IPS-NIHi7 (cell line): ENCODE results near the gene ANTKMT.
"Not testable (repeated sequence)": the region's sequence is repeated elsewhere in the genome, so short reads cannot be mapped to it uniquely, and the experiment has no call there.

ENCODE experiments used
- DNase-seq: peaks from one replicate; pipeline ENCODE4 v3.0.0; 2012; ENCODE audit warnings: mixed read lengths; ENCODE audit errors: extremely low spot score

ANTKMT gene

GRCh38 chr16:741986-742629 is 21.2 kb downstream of the ANTKMT start:
- DNase-seq: no peak

DNA sequence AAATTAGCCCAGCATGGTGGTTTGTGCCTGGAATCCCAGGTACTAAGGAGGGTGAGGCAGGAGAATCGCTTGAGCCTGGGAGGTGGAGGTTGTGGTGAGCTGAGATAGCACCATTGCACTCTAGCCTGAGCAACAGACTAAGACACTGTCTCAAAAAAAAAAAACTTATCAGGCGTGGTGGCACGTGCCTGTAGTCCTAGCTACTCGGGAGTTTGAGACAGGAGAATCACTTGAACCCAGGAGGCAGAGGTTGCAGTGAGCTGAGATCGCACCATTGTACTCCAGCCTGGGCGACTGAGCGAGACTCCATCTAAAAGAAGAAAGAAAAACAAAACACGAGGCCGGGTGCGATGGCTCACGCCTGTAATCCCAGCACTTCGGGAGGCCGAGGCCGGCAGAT is 21.9 kb downstream of the ANTKMT start:
- not testable (repeated sequence) for DNase-seq

GRCh38 chr16:743794-744500 is 23.0 kb downstream of the ANTKMT start:
- DNase-seq: no peak

DNA sequence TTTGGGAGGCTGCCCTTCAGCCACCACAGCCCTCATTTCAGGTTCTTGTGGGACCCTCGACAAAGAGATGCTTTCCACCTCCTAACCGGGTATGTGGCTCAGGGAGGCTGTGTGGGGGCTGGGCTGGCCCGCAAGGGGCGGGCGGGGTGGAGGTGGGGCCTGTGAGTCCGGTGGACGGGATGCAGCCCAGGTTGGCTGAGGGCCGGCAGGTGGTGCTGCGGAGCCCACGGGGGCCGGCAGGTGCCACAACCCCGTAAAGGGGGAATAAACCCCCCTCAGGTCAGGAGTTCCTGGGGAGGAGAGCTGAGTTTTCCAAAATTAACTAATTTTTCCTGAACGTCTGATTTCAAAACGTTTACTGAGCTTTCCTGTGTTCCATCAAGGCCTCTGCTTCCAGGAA is 24.8 kb downstream of the ANTKMT start:
- peak; percentile 95 for DNase-seq

- no peak for DNase-seq
Measured at GRCh38 chr16:746637-747036, 25.7 kb downstream of the ANTKMT start.

DNA sequence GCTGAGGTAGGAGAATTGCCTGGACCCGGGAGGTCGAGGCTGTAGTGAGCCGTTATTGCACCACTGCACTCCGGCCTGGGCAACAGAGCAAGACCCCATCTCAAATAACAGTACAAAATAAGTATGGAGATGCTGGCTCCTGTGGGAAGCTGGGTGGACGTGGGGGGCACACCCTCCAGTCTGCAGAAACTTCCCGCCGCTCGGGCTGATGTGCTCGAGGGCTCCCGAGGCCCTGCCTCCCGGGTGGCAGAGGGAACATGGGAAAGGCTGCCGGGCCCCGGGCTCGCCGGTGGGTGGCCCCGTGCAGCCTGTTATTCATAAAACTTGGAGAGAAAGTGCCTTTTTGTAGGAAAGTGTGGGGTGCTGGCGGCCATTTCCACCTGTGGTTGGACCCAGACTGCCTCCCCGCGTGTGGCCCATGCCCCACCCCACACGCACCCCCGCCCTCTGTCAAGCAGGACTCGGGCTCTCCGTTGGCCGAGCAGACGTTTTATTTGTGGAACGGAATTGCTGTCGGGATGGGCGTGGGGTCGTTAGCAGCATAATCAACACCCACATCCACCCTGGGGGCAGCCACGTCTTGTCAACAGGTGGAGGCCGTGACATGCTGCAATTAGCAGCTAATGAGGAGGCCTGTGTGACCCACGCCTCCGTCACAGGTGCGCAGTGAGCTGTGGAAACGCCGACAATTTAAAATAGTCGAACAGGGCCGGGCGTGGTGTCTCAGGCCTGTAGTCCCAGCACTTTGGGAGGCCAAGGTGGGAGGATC is 27.2 kb downstream of the ANTKMT start:
- DNase-seq: no peak

DNA sequence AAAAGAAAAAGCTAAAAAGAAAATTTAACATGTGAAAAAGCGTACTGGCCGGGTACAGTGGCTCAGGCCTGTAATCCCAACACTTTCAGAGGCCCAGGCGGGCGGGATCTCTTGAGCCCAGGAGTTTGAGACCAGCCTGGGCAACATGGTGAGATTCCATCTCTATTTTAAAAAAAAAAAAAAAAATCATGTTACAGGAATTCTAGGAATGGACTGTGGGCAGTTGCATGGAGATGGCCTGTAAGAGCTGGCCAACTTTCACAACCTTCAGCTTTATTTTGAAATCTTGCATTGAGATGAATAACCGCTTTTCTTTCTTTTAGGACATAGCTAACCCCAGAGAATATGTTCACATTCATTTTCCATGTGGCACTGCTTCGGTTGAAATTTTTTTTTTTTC is 28.1 kb downstream of the ANTKMT start:
- no peak for DNase-seq

DNA sequence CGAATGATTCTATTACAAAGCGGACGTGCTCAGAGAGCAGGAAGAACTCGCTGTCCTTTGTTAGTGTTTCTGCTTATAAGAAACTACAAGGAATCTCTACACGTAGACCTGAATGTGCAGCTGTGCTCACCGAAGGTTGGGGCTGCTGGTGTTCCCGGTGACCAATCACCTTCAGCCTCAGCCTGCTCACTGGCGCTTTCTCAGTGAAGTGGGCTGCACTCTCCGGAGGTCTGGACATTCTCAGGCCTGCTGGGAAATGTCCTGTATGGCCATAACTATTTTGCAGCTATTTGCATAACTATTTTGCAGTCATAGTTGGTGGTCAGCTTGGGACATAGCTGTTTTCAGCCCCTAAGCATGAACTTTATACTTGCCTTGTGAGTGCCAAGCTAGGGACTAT is 29.5 kb downstream of the ANTKMT start:
- no peak for DNase-seq

DNA sequence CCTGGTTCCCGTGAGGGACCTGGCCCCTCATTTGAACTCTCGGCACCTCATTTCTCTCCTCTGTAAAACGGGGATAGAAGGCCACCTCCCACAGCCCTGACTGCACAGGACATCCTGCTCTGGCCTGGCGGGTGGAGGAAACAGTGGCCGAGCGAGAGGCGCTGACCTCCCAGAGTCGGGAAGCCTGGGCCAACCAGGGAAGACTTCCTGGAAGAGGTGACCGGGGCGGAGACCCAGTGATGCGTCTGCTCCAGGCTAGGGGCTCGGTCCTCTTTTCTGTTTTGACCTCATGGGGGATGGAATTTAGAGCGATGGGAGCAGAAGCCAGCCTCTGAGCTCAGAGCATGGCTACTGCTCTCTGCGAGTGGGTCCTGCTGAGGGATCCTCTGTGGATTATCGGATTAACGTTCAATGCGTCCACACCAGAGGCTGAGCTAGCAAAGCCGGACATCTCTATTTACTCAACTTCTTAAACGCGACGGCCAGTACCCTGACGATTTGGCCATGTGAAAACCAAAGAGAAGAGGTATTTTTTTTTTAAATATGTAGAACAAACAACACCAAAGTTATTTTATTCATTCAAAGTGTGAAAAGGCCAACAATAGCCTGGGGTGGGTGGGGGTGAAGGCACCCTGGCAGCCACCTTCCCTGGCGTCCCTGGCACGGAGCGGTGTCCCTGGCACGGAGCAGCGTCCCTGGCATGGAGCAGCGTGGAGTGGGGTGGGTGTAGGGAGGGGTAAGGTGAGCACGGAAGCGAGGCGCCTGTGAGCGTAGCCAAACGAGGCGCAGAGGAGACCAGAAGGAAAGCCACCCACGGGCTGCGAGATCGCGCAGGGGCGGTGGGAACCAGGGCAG is 30.4 kb downstream of the ANTKMT start:
- no peak for DNase-seq

DNA sequence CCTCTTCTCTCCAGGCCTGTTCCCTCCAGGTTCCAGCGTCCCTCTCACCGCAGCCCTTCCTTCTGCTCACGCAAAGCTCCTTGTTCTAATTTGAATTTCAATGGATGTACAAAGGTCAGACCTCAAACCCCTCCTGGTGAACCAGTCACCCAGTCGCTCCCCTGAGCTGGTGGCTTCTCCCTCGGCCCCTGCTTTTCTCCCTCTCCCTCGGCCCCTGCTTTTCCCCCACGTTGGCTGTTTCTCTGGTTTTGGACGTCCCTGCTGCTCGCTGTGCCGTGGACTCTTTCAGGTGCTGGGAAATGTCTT is 31.0 kb downstream of the ANTKMT start:
- DNase-seq: peak; percentile 33

- DNase-seq: not testable (repeated sequence)
Measured at GRCh38 chr16:754121-754607, 33.2 kb downstream of the ANTKMT start.

DNA sequence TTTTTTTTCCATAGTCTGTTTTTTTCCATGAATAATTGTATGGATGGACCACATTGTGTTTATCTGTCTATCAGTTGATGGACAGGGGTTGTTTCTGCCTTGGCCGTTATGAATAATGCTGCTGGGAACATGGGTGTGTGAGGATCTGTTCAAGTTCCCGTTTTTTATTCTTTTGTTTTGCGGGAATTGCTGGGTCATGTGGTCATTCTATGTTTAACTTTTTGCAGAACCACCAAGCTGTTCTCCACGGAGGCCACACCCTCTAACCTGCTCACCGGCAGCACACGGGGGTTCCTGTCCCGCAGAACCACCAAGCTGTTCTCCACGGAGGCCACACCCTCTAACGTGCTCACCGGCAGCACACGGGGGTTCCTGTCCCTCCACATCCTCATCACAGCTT is 33.7 kb downstream of the ANTKMT start:
- DNase-seq: no peak

- DNase-seq: no peak
Measured at GRCh38 chr16:756428-756827, 35.5 kb downstream of the ANTKMT start.

DNA sequence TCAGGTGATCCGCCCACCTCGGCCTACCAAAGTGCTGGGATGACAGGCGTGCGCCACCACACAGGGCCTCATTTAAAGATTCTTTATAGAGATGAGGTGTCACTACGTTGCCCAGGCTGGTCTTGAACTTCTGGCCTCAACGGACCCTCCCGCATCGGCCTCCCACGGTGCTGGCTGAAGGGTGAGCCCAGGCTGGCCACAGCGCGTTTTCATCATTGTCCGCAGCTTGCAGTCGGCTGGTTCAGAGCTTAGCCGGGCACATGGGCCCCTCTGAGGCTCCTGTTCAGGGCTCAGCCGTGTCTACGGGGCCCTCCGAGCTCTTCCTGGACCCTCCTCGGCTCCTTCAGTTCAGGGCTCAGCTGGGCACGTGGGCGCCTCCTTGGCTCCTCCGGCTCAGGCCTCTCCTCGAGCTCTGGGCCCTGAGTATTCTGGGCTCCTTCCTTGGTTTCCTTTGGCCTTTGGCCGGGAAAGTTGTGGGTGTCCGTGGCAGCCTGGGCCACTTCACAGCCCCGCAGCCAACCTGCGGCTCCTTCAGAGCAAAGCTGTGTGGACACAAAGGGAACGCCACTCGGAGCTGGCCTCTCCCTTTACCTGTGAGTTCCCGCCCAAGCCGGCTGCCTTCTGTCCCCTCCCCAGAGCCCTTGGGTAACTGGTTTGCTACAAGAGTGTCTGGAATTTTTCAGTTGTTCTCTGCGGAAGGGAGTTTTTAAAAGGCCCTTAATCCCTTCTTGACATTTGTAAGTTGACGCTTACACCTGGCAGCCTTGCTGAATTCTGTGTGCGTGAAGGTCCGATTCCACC is 38.4 kb downstream of the ANTKMT start:
- no peak for DNase-seq

- no peak for DNase-seq
Measured at GRCh38 chr16:760065-760464, 39.1 kb downstream of the ANTKMT start.

DNA sequence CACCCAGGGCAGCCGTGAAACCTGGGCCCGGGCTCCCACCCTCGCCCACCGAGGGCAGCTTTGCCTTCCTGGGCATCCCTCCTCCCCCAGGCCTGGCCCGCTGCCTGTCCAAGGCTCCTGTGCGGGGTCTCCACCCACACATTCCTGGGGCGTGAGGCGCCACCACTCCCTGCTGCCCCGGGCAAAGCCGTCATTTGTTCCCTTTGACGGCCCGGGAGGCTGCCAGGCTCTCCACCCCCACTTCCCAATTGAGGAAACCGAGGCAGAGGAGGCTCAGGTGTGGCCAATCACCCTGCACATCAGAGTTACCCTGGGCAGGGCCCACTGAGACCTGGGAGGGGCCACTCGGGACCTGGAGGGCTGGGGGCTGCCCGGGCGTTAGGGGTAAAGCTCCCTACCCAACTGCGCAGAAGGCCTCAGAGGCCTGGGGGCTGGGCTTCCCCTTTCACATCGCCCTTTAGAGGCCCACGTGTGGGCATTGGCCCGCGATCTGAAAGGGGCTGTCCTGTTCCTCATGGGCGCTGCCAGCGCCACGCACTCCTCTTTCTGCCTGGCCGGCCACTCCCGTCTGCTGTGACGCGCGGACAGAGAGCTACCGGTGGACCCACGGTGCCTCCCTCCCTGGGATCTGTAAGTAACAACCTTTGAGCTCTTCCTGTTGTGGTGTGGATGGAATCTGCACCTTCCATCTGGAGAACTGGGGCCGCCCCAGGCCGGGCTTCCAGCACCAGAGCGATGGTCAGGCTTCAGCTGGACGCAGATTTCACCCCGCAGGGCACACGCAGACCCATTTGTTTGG is 39.8 kb downstream of the ANTKMT start, which contains the start of gene MSLN:
Gene MSLN, plus strand, starts transcription at position 190 of the 799 bp plus-strand sequence. CDS start 1,947 bp downstream, outside the sequence.
- DNase-seq: no peak

DNA sequence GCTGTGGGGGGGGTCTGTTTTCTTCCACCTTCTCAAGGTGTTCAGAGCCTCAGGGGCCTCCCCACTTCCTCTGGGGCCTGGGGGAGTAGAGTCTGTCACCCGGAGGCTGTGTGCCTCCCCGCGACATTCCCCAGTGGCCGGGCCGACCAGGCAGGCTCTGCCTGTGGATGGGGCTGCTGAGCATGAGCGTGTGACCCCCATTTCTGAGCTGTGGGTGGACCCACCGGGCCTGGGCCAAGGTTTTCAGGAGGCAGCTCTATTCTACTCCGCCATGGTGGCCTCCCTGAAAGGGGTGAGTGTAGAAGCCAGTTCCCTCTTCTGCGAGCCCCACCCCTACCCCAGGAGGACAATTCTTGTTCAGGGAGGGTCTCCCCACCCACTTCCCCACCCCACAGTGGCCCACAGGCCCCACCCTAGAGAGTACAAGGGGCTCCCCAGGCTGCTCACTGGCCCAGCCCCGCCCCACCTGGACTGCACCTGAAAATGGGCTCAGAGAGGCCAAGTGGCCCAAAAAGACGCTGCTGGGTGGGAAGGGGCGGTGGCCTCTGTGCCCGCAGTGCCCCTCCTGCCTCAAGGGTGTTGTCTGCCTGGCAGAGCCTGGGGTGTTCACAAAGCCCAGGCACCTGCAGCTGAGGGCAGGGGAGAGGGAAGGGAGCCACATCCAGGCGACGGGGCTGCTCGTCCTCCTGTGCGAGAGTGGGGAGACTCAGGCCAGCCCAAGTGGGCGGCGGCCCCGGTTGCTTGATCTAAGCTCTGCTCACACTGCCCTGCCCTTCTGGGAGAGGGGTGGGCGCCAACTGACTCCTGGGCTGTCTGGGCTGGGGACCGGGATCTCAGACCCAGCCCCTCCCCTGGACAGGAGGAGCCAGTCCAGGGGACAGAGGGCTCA is 40.9 kb downstream of the ANTKMT start:
- DNase-seq: no peak

GRCh38 chr16:762595-763268 is 41.8 kb downstream of the ANTKMT start:
- DNase-seq: no peak
